Glutamatergic neuron (in vitro differentiated cells): ENCODE data around the gene ASB8. TPM values are rescaled to one million over a fixed set of nuclear protein-coding genes. Genes with fewer than 3 reads are reported as not detected.
A peak's percentile ranks its signal among the peaks of the same experiment; 100 is the strongest.

Experiments
- DNase-seq: peaks from one replicate; pipeline ENCODE4 v3.0.0; 2022
- H3K27ac Mint-ChIP-seq: one replicate; pipeline ENCODE4 v1.8.0; 2020; ENCODE audit warnings: mild to moderate bottlenecking, mixed read lengths, inconsistent platforms; ENCODE audit not compliant: unreplicated experiment
- H3K27me3 Mint-ChIP-seq: one replicate; pipeline ENCODE4 v1.8.0; 2020; ENCODE audit warnings: mild to moderate bottlenecking, moderate library complexity, mixed read lengths, inconsistent platforms; ENCODE audit not compliant: unreplicated experiment
- H3K36me3 Mint-ChIP-seq: one replicate; pipeline ENCODE4 v1.8.0; 2020; ENCODE audit warnings: mild to moderate bottlenecking, mixed read lengths, inconsistent platforms; ENCODE audit not compliant: unreplicated experiment
- H3K4me1 Mint-ChIP-seq: one replicate; pipeline ENCODE4 v1.8.0; 2020; ENCODE audit warnings: mild to moderate bottlenecking, low read depth, mixed read lengths, inconsistent platforms; ENCODE audit not compliant: unreplicated experiment
- H3K4me3 Mint-ChIP-seq: one replicate; pipeline ENCODE4 v1.8.0; 2020; ENCODE audit warnings: mild to moderate bottlenecking, mixed read lengths, inconsistent platforms; ENCODE audit not compliant: unreplicated experiment
- H3K9me3 Mint-ChIP-seq: one replicate; pipeline ENCODE4 v1.8.0; 2020; ENCODE audit warnings: mild to moderate bottlenecking, moderate library complexity, mixed read lengths, inconsistent platforms; ENCODE audit not compliant: unreplicated experiment
- total RNA-seq: library from RNA; stranded (reverse); fragmentation: NEBNext Ultra II Directional; extraction: Animal tissue kit (Norgen Biotek cat#: 25700); gene quantifications from one replicate; pipeline ENCODE4 v1.2.1, GENCODE V29; 2021; ENCODE audit not compliant: unreplicated experiment
- TF ChIP-seq, protein P1 (sequence below): fragments of 200-600 bp; sonication (generic); IDR thresholded peaks from one replicate; pipeline ENCODE4 v1.5.0; 2021; ENCODE audit not compliant: partially characterized antibody, unreplicated experiment

The ASB8 gene
- total RNA-seq, 1 donor from 2014 or later, result 43.5 TPM

DNA sequence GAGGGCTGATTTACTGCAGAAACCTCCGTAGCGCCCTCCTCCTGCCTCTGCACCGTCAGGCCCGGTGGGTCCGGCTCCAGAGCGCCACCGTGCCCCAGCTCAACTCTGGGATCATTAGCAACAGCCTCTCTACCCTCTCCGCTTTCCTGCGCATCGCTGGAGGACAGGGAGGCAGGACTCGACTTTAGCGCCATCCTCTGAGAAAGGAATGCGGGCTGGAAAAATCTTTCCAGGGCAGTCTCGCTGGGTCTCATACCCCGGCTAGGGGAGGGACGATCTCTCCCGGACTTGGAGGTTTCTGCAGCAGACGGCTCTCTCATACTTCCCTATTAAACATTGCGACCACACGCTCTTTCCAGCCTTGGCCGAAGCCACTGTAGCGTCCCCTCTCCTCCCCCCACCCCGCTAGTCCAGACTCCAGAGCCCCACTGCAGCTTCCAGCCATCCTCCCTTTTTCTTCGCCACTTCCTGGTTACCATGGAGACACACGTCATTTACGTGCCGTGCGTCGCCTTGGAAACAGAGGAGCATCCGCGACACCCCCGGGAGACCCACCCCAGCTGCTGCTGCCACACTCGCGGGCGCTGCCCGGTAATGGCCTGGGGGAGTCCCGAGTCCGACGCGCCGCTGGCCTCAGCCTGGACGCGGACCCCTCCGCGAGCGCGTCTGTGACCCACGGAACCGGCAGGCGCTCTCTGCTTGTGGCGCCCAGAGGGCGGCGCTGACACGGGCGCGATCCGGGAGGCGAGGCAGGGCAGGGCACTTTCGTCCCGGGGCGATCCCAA, 26.0 kb upstream of the ASB8 start, which contains the start of gene CCDC184:
TSS of gene CCDC184 (plus strand) at position 554 of the 785 bp plus-strand sequence. CDS start 479 bp downstream, outside the sequence.
- peak within 1 kb of the TSS; percentile 89 for H3K27ac Mint-ChIP-seq
- DNase-seq, result peak; percentile 82
- H3K4me1 Mint-ChIP-seq, result peaks cover 13% of the 10 kb centered on the region
- H3K9me3 Mint-ChIP-seq, result peaks cover 12% of the 10 kb centered on the region
- peak within 1 kb of the TSS; percentile 94 for H3K4me3 Mint-ChIP-seq
- TF ChIP-seq, protein P1, sequence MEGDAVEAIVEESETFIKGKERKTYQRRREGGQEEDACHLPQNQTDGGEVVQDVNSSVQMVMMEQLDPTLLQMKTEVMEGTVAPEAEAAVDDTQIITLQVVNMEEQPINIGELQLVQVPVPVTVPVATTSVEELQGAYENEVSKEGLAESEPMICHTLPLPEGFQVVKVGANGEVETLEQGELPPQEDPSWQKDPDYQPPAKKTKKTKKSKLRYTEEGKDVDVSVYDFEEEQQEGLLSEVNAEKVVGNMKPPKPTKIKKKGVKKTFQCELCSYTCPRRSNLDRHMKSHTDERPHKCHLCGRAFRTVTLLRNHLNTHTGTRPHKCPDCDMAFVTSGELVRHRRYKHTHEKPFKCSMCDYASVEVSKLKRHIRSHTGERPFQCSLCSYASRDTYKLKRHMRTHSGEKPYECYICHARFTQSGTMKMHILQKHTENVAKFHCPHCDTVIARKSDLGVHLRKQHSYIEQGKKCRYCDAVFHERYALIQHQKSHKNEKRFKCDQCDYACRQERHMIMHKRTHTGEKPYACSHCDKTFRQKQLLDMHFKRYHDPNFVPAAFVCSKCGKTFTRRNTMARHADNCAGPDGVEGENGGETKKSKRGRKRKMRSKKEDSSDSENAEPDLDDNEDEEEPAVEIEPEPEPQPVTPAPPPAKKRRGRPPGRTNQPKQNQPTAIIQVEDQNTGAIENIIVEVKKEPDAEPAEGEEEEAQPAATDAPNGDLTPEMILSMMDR, result no peak
- H3K36me3 Mint-ChIP-seq, result peaks cover 7% of the 10 kb centered on the region
- H3K27me3 Mint-ChIP-seq, result peaks cover 20% of the 10 kb centered on the region

DNA sequence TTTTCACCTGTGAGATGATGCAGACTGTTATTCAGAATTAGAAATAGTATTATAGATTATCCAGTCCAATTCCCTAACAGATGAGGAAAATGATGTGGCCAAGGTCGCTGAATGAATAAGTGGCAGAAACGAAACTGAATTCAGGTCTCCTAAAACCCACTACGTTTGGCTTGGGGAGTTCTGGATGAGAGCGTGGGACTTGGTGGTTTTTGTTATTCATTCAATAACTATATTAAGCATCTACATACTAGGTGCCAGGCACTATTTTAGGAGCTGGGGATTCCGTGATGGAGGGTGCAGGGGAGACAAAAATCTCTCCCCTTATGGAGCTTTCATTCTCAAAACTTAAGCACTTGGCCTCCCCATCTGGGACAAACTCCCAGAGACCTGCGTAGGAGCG, 25.3 kb upstream of the ASB8 start:
- H3K27me3 Mint-ChIP-seq, result peaks cover 20% of the 10 kb centered on the region
- peaks cover 13% of the 10 kb centered on the region for H3K4me1 Mint-ChIP-seq

DNA sequence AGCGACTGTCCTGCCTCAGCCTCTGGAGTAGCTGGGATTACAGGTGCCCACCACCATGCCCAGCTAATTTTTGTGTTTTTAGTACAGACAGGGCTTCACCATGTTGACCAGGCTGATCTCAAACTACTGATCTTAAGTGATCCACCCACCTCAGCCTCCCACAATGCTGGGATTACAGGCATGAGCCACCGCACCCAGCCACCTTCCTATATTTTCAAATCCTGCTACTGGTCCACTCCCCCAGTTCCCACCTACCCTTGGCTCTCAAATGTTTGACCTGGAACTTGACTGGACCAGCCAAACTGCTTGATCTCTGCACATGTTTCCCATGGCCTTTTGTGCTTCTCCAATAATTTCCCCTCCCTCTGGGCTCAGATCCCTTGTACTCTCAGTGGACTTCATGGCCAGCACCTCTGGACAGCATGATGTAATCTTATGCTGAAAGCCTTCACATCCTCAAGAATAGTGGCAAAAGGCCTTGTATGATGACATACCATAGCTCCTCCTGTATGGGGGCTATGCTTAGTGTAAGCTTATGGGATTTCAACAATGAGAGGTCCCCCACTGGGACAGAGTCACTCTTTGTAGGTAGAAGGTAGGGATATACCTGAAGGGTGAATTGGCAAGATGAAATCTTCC, 23.7 kb upstream of the ASB8 start:
- no peak for DNase-seq
- H3K27ac Mint-ChIP-seq, result no peak overlapping the region
- H3K9me3 Mint-ChIP-seq, result peaks cover 10% of the 10 kb centered on the region
- peaks cover 19% of the 10 kb centered on the region for H3K27me3 Mint-ChIP-seq
- H3K4me3 Mint-ChIP-seq, result no peak overlapping the region
- TF ChIP-seq, protein P1, result no peak
- H3K36me3 Mint-ChIP-seq, result peaks cover 1% of the 10 kb centered on the region
- peaks cover 17% of the 10 kb centered on the region for H3K4me1 Mint-ChIP-seq

More for the DNA sequence above, 25.3 kb upstream of the ASB8 start:
- peak overlapping the region; percentile 89 for H3K27ac Mint-ChIP-seq
- TF ChIP-seq, protein P1, result no peak
- peak overlapping the region; percentile 94 for H3K4me3 Mint-ChIP-seq
- no peak for DNase-seq
- H3K9me3 Mint-ChIP-seq, result peaks cover 12% of the 10 kb centered on the region
- peaks cover 7% of the 10 kb centered on the region for H3K36me3 Mint-ChIP-seq

DNA sequence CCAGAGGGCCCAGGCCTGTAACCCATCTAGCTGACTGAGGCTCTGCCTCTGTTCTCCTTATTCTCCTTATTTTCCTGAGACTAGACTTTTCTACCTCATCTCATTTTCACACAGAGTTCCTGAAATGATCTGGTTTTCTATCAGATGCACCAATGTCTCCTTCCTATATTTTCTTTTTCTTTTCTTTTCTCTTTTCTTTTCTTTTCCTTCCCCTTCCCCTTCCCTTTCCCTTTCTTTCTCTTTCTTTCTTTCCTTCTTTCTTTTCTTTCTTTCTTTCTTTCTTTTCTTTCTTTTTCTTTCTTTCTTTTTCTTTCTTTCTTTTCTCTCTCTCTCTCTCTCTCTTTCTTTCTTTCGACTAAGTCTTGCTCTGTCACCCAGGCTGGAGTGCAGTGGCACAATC, 23.1 kb upstream of the ASB8 start:
- Mint-ChIP-seq H3K27me3 (peaks cover 14% of the 10 kb centered on the region), H3K36me3 (no peaks in the 10 kb centered on the region), H3K4me3 (no peak overlapping the region), H3K27ac (no peak overlapping the region), H3K9me3 (peaks cover 8% of the 10 kb centered on the region), H3K4me1 (peaks cover 19% of the 10 kb centered on the region)
- DNase-seq, result no peak
- TF ChIP-seq, protein P1, result no peak

DNA sequence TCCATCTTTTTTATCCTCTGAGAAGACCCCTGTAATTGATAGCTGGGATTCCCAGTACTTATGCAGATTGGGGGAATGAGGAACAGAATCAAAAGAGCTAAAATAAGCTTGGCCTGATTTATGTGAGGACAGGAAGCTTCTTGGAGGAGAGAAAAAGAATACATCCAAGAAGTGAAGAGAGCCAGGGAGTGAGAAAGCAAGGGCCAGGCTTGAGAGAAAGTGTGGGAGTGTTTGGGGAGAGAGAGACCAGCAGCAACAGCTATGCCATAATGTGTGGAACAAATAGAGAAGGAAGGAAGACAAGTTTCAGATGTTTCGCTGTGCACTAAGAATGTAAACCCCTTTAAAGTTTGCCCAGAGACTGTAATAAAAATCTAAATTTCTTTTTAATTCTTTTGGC, 22.2 kb upstream of the ASB8 start:
- H3K27ac Mint-ChIP-seq, result no peak overlapping the region
- peaks cover 19% of the 10 kb centered on the region for H3K4me1 Mint-ChIP-seq
- no peak for DNase-seq
- no peak overlapping the region for H3K4me3 Mint-ChIP-seq
- TF ChIP-seq, protein P1, result no peak
- peaks cover 4% of the 10 kb centered on the region for H3K9me3 Mint-ChIP-seq
- no peaks in the 10 kb centered on the region for H3K36me3 Mint-ChIP-seq
- H3K27me3 Mint-ChIP-seq, result peaks cover 12% of the 10 kb centered on the region
